HG02840 (cell line): ENCODE data around the gene KLHDC8A.
"Not testable (repeated sequence)": the region's sequence is repeated elsewhere in the genome, so short reads cannot be mapped to it uniquely, and the experiment has no call there.

Experiments
- ATAC-seq: cut with Tn5 transposase; IDR thresholded peaks from one replicate; pipeline ENCODE4 v1.9.1; 2021; ENCODE audit warnings: mild to moderate bottlenecking, moderate library complexity, moderate number of reproducible peaks; ENCODE audit not compliant: unreplicated experiment, low FRiP score

The KLHDC8A gene, protein sequence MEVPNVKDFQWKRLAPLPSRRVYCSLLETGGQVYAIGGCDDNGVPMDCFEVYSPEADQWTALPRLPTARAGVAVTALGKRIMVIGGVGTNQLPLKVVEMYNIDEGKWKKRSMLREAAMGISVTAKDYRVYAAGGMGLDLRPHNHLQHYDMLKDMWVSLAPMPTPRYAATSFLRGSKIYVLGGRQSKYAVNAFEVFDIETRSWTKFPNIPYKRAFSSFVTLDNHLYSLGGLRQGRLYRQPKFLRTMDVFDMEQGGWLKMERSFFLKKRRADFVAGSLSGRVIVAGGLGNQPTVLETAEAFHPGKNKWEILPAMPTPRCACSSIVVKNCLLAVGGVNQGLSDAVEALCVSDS

DNA sequence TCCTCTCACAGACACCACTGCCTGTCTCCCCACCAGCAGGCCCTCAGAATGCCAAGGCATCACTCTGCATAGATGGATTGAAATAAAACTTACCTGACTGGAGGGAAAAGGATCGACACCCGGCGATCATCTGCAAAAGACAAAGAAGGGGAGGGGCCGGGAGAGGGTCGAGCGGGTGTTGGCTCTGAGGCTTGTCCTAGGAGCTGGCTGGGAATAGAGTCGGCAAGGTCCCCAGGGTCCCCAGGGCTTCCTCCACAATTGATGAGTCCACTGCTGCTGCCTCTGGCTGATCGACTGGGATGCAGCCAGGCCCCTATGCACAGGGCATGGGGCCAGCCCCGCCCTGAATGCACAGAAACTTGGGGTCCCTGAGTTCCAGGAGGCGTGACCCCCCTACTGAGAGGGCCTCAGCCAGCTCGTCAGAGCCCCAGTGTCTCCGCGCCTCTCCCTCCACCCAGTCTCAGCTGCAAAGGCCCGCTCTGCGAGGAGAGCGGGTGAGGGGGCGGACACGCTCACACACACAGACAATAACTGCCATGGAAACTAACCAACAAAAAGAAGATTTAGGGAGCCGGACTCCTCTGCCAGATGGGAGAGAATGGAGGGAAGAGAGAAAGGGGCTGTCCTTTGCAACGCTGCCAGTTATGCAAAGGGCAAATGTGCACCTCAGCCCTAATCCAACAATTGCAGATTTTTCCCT, at the start of gene KLHDC8A:
Gene KLHDC8A (minus strand): TSS at position 483 of the 700 bp plus-strand sequence. CDS start 13,318 bp downstream, outside the sequence.
- ATAC-seq: no peak

DNA sequence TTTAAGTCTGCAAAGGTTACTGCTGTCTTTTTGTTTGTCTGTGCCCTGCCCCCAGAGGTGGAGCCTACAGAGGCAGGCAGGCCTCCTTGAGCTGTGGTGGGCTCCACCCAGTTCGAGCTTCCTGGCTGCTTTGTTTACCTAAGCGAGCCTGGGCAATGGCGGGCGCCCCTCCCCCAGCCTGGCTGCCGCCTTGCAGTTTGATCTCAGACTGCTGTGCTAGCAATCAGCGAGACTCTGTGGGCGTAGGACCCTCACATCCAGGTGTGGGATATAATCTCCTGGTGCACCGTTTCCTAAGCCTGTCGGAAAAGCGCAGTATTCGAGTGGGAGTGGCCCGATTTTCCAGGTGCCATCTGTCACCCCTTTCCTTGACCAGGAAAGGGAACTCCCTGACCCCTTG, 49.5 kb upstream of the KLHDC8A start:
- ATAC-seq: not testable (repeated sequence)

DNA sequence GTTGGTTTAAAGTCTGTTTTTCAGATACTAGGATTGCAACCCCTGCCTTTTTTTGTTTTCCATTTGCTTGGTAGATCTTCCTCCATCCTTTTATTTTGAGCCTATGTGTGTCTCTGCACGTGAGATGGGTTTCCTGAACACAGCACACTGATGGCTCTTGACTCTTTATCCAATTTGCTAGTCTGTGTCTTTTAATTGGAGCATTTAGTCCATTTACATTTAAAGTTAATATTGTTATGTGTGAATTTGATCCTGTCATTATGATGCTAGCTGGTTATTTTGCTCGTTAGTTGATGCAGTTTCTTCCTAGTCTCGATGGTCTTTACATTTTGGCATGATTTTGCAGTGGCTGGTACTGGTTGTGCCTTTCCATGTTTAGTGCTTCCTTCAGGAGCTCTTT, 47.8 kb upstream of the KLHDC8A start:
- ATAC-seq: not testable (repeated sequence)

DNA sequence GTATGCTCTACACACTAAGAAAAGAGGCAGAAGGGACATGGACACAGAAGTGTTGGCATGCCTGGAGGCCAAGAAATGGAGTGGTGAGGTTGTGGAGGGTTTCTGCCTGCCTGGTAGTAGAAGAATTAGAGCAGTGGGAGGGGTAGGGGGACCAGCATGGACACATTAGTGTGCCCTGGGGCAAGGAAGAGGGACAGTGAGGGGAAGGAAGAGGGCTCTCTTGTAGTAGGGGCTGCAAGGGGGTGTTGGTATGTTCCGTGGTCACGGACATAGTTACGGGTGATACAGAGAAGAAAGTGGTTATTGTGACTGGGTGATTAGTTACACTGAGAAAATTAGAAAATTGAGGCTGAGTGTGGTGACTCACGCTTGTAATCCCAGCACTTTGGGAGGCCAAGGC, 41.9 kb upstream of the KLHDC8A start:
- no peak for ATAC-seq

DNA sequence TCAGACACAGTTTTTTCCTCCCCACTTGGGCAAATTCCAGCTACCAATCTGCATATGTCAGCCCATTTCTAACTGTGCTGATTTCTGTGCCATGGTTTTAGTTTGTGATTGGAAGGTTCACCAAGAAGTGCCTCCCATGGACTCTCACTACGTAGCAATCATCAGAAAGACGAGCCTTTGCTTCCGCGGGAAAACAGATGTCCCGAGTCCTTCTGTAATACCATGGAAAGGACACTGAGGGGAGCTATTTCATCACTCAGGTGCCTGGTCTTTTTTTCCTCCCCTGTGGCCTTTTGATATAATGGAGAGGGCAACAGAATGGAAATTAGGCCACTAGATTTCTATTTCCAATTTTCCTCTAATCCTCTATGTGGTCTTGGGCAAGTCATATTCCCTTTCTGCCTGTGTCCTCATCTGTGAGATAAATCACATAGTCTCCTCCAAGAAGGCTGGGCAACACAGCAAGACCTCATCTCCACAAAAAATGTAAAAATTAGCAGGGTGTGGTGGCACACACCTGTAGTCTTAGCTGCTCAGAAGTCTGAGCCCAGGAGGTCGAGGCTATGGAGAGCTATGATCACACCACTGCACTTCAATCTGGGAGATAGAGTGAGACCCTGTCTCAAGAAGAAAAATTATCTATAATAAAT, 40.4 kb upstream of the KLHDC8A start:
- ATAC-seq: no peak

DNA sequence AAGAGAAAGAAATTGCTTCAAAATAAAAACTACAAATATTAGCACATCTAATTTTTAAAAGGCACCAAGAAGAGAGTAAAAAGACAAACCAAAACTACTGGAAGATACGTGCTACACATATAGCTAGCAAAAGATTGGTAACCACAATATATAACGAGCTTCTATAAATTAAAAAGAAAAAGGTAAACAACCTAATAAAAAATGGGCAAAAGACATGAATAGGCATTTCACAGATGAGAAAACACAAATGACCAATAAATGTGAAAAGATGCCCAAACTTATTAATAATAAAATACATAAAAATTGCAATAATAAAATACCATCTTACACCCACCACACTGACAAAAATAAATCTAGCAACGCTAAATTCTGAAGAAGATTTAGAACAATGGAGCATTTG, 38.9 kb upstream of the KLHDC8A start:
- no peak for ATAC-seq

DNA sequence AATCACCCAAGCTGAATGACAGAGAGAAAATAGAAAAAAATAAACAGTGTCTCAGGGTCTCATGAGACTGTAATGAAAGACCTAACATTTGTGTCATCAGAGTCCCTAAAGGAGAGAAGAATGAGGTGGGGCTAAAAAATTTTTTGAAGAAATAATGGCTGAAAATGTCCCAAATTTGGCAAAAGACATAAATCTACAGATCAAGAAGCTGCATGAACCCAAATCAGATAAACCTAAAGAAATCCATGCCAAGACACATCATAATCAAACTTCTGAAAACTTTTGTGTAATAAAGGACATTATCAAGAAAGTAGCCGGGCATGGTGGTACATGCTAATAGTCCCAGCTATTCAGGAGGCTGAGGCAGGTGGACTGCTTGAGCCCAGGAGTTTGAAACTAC, 35.9 kb upstream of the KLHDC8A start:
- ATAC-seq: no peak

DNA sequence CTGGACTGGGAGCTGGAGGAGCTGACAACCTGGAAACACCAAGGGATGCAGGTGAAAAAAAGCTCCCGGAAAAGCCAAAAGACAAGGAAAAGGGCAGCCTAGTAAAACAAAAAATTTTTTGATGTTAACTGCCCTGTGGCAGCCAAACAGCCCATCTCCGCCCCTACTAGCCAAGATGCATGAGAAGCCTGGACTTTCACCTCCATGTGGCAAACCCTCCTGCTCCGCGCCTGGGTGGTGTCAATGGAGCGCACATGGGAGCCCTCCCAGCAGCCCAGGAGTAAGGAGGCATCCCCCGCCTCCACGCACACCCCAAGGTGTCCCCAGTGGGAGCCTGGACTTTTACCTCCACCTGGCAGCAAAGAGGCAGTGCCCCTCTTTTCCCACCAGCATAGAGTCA, 34.7 kb upstream of the KLHDC8A start:
- ATAC-seq: no peak

DNA sequence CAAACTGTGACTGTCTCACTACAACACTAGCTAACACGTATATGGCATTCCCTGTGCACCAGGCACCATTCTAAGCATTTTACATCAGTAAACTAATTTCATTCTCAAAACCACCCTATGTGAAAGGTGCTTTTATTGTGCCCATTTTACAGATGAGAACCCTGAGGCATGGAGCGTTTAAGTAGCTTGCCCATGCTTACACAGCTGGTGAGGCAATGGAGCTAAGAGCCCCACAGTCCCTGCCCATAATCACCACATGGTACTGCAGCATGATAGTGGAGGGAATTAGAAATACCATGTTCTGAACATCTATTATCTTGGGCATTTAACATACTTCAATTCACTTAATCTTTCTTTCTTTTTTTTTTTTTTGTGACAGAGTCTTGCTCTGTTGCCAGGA, 31.1 kb upstream of the KLHDC8A start:
- ATAC-seq: no peak

DNA sequence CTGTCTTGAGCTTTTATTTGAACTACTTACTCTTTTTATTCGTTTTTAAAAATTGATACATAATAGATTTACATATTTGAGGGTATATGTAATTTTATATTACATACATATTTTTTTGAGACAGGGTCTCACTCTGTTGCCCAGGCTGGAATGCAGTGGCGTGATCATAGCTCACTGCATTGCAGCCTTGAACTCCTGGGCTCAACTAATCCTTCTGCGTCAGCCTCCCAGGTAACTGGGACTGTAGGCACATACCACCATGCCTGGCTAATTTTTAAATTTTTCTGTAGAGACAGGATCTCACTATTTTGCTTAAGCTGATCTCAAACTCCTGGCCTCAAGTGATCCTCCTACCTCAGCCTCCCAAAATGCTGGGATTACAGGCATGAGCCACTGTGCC, 26.3 kb upstream of the KLHDC8A start:
- not testable (repeated sequence) for ATAC-seq

DNA sequence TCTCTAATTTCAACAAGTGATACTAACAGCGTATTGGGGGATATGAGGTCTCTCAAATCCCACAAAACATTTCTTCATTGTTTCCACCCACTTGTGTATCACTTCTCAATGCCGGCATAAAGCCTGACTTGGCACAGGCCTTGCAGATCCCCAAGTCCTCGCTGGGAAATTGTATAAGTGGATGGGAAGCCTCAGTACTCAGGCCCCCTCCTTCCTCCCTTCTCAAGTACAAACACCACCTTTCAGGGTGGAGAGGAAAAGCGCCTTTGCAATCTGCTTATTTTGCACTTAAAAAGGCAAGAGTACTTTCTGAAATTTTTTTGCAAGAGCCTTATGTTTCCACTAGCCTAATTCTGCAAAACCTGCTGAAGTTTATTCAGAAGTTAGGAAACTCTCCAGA, 25.8 kb upstream of the KLHDC8A start:
- ATAC-seq: no peak

DNA sequence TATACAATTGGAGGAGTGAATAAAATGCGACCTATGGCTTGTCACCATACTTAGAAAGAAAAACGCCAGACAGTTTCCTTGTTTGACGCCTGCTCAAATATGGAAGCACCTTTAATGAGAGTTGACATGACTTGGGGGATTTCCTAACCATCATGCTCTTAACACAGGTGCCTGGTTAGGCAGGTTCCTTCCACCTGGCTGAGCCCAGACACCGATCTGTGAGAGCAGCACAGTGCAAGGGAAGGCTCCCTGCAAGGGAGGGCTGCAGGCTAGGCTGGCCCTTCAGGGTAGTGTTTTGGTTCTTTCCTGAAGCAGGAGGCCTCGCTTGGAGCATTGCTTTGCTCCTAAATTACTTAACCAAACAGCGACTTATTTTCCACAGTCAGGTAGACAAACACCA, 24.6 kb upstream of the KLHDC8A start:
- ATAC-seq: no peak

DNA sequence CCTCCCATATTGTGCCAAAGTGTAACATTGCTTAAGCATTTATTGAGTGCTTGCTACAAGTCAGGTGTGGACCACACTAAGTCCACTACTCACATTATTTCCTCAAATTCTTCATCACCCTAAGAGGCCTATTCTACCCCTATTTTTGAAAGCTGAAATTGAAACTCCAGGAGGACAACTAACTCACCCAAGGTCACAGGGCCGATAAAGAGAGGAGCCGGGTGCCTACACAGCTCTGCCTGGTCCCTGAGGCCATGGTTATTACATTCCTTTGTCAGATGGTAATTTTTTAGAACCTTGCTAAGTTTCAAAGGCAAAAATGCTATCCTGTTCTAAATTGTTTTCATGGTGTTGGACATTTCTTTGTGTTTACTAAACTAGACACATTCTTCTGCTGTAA, 24.2 kb upstream of the KLHDC8A start:
- ATAC-seq: no peak

DNA sequence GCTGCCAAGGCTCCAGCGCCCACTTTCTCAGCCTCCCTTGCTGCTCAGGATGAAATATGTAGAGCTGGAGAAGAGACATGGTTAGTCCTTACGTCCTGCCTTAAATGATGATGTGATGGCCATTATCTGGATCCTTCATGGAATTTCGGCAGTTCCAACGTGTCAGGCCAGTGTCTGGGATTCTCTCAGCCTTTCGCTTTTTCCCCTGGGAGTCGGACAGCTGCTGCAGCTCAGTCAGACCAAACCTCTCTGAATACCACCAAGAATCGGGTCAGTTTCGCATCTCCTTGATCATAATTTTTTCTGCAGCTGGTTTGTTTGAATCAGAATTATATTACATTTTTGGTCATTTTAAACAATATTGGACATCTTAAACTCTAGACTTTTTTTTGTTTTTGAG, 22.3 kb upstream of the KLHDC8A start:
- ATAC-seq: no peak

DNA sequence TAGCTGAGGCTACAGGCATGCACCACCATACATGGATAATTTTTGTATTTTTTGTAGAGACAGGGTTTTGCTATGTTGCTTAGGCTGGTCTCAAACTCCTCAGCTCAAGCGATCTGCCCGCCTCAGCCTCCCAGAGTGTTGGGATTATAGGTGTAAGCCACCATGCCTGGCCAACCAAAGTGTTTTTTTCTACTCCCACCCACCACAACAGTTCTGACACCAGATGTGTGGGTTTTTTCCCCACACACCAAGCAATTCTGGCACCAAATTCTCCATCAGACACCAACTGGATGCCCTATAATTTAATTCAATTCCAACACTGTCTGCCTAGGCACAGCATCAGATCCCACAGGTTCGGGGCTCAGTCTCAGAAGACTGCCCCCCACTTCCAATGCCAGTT, 20.6 kb upstream of the KLHDC8A start:
- ATAC-seq: no peak

DNA sequence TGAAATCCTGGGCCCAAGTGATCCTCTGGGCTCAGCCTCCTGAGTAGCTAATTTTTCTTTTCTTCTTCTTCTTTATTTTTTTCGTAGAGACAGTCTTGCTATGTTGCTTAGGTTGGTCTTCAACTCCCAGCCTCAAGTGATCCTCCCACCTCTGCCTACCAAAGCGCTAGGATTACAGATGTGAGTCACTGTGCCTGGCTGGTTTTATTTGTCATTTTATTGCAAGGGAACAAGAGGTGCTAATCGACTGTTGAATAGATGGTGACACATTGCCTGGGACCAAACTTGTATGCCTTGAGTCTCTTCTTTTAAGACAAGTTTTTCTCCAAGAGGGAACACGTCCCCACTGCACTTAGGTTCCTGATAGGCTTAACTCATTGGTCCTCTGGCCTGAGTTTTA, 20.0 kb upstream of the KLHDC8A start:
- no peak for ATAC-seq

DNA sequence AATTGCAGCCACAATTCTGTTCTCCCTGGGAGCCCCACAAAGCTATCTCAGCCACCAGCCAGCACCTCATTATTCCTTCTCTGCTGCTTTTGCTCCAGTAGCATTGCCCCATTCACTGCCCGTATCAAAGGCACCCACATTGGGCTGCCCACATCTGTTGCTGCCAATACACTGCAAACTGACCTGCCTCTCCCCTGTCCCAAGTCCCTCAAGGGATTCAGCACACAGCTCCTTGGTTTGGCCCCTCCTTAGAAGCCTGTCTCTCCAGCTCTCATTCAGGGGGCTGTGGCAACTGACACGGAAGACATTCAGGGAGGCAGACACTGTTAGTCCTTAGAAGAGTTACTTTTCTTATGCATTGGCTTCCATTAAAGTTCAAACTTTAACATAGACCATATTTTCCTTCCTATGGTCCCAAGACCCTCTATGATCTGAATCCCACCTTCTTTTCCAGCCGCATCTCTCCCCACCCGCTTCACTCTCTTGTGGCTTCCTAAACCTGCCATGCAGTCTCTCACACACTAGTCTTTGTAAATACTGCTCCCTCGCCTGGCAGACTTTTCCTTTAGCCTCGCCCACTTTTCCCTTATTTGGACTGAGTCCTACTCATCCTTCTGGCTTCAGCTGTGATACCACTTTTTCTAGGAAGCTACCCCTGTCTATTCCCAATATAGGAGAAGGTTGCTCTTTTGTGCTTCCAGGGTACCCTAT, 19.3 kb upstream of the KLHDC8A start:
- no peak for ATAC-seq

DNA sequence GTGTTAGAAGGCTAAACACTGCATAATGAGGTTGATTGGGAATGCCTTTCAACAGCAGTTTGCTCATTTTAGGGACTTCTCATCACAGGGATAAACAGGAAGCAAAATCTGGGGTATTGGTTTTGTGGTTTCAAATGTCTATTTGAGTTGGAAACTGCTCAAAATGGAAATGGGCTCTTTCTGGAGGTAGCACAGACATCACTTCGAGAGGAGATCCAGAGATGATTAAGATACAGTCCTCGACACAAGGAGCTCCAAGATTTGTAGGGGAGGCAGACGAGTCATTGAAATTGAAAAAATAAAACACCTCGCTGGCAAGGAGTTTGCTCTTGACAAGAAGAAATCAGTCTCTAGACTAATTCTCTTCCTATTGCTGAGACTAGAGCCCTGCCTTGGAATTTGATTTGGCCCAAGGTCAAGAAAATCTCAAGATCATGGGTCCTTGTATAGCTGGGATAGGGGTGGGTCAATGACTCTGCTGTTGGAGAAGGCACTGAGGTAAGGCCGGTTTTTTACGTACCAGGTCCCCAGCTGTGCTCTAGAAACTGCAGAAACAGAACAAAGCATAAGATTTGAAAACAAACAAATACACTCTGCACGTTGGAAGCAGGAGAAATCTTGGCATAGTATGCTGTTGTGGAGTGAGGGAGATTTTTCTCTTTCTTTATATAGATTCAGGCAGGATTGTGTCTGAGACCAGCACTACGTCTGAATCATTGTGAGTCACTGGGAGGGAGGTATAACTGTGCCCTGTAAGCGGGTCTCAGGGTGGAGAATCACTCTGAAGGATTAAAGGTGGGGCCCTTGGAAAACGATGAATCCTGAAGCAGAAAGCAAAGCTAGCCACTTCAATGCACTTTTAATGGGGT, 17.7 kb upstream of the KLHDC8A start:
- ATAC-seq: no peak

DNA sequence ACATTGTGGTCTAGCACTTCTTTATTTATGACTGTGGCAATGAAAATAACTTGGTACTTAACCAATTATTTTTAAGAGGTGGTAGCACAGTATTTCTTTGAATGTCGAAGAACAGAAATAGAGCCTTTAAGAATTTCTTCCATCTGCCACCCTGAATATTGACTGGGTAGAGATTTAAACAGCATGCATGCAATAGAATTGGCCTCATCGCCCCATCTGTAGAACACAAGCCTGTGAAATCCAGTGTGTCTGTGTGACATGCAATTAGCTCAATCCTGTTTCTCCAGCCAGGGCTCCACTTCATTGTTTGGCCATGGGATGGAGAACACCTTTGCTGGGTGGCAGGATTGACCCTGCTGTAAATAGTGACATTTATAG, 17.1 kb upstream of the KLHDC8A start:
- no peak for ATAC-seq
